Astrocyte (in vitro differentiated cells and primary cell): ENCODE data around the gene EFNA5.

ENCODE experiments used
- CTCF ChIP-seq: IDR thresholded peaks from 2 replicates; pipeline ENCODE4 v1.5.1; 2011; ENCODE audit warnings: low read depth, mild to moderate bottlenecking, inconsistent platforms, low read length, moderate library complexity; ENCODE audit not compliant: insufficient read depth
- EZH2 ChIP-seq: IDR thresholded peaks from 2 replicates; pipeline ENCODE4 v1.6.1; 2012; ENCODE audit warnings: mild to moderate bottlenecking, low read length, inconsistent platforms; ENCODE audit not compliant: insufficient read depth

GRCh38 chr5:107636068-107636467 is 34.7 kb downstream of the EFNA5 start:
- TF ChIP-seq CTCF (no peak), EZH2 (no peak)
